GM19043 (cell line): ENCODE results near the gene PXDN.
"Not testable (repeated sequence)": the region's sequence is repeated elsewhere in the genome, so short reads cannot be mapped to it uniquely, and the experiment has no call there.

Experiments
- ATAC-seq: cut with Tn5 transposase; IDR thresholded peaks from one replicate; pipeline ENCODE4 v1.9.1; 2021; ENCODE audit warnings: low read depth; ENCODE audit not compliant: unreplicated experiment

PXDN gene, protein sequence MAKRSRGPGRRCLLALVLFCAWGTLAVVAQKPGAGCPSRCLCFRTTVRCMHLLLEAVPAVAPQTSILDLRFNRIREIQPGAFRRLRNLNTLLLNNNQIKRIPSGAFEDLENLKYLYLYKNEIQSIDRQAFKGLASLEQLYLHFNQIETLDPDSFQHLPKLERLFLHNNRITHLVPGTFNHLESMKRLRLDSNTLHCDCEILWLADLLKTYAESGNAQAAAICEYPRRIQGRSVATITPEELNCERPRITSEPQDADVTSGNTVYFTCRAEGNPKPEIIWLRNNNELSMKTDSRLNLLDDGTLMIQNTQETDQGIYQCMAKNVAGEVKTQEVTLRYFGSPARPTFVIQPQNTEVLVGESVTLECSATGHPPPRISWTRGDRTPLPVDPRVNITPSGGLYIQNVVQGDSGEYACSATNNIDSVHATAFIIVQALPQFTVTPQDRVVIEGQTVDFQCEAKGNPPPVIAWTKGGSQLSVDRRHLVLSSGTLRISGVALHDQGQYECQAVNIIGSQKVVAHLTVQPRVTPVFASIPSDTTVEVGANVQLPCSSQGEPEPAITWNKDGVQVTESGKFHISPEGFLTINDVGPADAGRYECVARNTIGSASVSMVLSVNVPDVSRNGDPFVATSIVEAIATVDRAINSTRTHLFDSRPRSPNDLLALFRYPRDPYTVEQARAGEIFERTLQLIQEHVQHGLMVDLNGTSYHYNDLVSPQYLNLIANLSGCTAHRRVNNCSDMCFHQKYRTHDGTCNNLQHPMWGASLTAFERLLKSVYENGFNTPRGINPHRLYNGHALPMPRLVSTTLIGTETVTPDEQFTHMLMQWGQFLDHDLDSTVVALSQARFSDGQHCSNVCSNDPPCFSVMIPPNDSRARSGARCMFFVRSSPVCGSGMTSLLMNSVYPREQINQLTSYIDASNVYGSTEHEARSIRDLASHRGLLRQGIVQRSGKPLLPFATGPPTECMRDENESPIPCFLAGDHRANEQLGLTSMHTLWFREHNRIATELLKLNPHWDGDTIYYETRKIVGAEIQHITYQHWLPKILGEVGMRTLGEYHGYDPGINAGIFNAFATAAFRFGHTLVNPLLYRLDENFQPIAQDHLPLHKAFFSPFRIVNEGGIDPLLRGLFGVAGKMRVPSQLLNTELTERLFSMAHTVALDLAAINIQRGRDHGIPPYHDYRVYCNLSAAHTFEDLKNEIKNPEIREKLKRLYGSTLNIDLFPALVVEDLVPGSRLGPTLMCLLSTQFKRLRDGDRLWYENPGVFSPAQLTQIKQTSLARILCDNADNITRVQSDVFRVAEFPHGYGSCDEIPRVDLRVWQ (N-terminal part only)

DNA sequence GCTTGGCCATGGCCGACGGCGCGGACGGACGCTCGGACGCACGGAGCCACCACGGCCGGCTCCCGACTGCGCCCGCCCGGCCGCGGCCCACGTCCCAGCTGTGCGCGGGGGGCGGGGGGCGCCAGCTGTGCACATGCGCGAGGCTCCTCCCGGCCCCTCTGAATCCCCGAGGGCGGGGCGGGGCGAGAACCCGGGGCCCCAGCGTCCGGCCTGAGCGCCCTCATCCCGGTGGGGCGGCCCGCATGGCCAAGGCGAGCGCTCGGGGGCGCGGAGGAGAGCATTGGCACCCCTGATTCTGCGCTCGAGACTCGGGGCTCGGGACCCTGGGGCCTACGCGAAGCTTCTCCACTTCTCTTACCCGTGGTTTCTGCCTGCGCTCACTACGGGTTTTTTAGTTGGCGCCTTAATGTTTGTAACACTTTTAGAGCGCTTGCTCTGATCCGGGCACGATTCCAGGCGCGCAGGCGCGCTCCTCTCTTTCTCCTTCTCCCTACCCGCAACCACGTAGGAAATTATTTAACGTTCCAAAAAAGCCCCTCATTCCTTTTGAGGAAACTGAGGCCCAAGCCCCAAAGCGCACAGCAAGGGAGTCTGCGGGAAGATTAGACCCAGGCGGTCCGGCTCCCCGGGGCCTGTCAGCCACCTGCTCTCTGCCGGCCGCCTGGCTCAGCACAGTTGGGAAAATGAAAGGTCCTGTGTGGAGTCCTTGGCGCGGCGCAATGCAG, at the start of gene PXDN:
TSS of gene PXDN (minus strand) at position 70 of the 725 bp plus-strand sequence. CDS start at position 10, 60 bp downstream.
- no peak for ATAC-seq

DNA sequence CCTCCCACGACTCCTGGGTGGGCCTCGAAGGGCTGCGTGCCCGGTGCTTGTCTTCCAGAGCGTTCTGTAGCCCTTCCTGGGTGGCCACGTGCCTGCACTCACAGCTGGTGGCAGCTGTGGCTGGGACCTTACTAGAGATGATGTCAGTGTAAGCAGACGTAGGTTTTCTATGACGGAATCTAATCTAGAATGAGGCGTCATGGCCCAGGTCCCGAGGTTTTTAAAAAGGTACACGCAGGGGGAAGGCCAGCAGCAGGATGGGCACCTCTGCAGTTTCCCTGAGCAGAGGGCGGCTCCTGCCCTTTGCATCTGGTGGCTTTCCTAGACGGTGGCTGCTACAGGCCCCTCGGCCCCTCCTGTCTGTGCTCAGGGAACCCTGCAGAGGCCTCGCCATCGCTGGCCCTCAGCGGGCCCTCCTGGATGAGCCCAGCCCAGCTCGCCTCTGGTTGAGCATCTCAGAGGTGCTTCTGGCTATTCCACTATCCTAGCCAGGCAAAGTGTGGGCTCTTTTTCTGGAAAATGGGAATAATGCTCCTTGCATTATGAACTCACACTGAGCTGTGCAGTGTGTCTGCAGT, 49.6 kb upstream of the PXDN start:
- no peak for ATAC-seq

- ATAC-seq, result no peak
These were observed 48.9 kb upstream of the PXDN start for GRCh38 chr2:1793001-1793867.

DNA sequence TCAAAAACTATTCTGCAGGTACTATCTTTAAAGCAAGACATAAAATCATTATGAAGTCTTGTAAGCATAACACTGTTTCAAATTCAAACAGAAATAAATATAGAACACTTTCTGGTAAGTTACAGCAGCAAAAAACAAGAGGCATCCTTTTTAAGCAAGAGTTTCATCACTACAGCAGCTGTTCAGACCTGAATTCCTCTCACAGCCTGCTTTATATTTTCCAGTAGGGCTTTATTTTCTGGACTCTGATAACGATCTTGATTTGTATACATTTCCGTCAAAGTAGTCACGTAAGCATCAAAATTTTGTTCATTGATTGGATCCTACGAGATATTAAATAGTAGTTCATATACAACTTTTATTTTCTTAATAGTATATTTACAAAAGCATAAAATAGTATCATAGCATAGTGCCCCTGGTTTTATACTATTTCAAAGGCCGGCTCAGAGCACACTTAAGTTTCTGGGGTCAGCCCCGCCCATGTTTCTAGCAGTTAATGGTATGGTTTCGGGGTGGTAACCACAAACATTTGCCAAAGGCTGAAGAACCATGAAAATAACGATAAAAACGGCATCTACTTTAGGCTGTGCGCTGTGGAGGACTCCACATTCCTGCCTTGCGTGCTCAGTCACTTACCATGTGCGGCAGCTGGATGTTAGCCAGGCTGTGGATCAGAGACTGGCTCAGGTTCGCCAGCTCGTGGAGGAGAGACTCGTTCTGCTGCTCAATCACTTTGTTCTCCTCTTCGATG, 47.5 kb upstream of the PXDN start:
- ATAC-seq, result no peak

- ATAC-seq, result no peak
These were observed 46.8 kb upstream of the PXDN start for GRCh38 chr2:1791006-1791605.

DNA sequence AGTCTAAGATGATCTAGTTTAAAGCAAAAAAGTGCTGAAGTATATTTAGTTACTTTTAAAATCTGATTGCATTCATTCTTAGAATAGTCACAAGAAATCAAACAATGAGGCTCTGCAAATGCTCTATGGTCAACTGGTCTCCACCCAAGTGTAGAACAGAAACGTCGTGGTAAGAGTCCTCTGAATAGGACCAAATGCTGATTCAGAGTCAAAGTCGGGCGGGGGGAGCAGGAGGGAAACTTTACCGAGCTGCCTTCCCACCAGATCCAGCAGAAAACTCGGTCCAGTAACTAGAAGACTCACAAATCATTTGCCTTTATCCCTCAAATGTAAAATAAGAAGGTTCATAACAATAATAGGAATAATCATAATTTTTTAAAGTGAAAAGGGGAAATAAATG, 46.2 kb upstream of the PXDN start:
- ATAC-seq, result no peak

- no peak for ATAC-seq
These were observed 45.3 kb upstream of the PXDN start for GRCh38 chr2:1789610-1790009.

GRCh38 chr2:1788478-1788959, 44.2 kb upstream of the PXDN start:
- no peak for ATAC-seq

DNA sequence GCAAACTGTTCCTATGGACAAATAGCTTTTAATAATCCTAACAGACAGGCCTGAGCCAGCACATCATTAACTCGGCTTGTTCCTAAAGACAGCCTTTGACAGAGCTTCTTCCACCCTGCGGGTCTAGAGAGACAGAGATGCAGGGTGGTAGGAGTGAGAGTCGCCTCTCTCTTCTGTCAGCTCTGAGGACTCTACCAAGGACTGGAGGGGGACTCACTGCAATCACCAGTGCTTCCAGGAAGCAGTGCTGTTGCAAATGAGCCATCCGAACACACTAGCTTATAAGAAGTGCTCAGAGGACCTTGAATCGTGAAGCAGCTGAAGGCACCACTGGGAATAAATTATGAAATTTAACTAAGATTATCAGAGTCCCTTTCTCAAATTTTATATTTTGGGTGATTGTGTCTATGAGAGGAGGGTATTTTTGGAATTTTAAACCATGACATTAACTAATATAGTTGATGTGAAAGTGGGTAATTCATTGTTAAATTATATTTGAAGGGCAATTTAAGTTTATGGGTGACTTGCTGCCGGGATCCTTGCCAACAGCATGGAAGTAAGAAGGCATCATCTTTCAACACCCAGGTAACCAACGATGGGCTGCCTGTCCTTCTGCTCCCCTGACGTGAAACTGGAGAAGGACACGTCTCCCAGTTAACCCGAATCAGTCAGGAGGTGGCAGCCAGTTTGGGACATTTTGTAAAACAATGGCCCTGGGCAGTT, 43.6 kb upstream of the PXDN start:
- no peak for ATAC-seq

GRCh38 chr2:1784986-1785617, 40.8 kb upstream of the PXDN start:
- no peak for ATAC-seq

GRCh38 chr2:1784087-1784486, 39.8 kb upstream of the PXDN start:
- ATAC-seq, result no peak

- ATAC-seq, result no peak
These were observed 38.2 kb upstream of the PXDN start for GRCh38 chr2:1782514-1782913.

DNA sequence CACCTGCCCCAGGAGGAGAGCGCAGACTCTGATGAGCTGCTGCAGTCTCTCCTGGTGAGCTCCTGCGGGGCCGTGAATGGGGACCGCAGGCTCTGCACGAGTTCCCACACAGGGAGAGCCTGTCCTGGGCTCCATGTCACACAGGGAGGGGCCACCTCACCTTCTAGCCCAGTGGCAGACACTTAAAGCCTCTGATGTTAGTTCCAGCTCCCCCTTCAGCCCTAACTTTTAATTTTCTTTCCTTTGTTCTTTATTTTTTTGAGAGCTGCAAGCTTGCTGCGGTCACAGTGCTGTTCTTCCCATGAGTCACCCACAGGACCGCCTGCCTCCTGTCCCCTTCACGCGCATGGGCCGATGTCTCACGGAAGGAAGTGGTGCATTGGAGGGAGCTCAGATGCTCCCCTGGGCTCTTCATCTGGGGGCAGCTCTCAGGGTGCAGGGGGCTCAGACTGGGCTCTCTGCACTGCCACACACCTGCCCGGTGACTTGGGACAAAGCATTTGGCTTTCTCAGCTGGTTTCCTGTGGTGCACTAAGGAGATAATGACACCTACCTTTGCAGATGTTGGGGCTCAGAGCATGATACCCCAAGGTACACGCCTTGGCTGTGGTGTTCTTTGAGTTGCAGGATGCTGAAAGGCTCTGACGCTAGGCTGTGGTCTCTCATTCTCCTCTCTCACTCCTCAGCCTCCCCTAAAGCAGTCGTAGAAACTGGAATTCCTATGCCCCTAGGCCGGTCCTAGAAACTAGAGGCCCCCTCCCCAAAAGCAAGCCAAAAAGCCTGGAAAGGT, 37.2 kb upstream of the PXDN start:
- ATAC-seq, result no peak

- no peak for ATAC-seq
These were observed 36.4 kb upstream of the PXDN start for GRCh38 chr2:1780693-1781092.

DNA sequence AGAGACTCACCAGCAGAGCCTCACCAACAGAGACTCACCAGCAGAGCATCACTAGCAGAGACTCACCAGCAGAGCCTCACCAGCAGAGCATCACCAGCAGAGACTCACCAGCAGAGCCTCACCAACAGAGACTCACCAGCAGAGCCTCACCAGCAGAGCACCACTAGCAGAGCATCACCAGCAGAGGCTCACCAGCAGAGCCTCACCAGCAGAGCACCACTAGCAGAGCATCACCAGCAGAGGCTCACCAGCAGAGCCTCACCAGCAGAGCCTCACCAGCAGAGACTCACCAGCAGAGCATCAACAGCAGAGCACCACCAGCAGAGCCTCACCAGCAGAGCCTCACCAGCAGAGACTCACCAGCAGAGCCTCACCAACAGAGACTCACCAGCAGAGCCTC, 35.7 kb upstream of the PXDN start:
- ATAC-seq, result not testable (repeated sequence)

- no peak for ATAC-seq
These were observed 34.3 kb upstream of the PXDN start for GRCh38 chr2:1778566-1778965.
